Measurements from ENCODE around the gene MED22. TPM values are rescaled to one million over a fixed set of nuclear protein-coding genes. Genes with fewer than 3 reads are reported as not detected.
A peak's percentile ranks its signal among the peaks of the same experiment; 100 is the strongest.

Gene MED22
- total RNA-seq, 1 donor from 2014 or later: 31.7 TPM

- H3K27me3 ChIP-seq: no peaks in the 10 kb centered on the region
- Mint-ChIP-seq H3K4me3 (peak overlapping the region; percentile 18), H3K9me3 (peaks cover 4% of the 10 kb centered on the region), H3K36me3 (peaks cover 33% of the 10 kb centered on the region), H3K27ac (no peak overlapping the region), H3K27me3 (ENCODE audit: insufficient read depth, low read depth) (peaks cover 15% of the 10 kb centered on the region), H3K4me1 (peaks cover 12% of the 10 kb centered on the region)
- peaks cover 20% of the 10 kb centered on the region for H3F3A ChIP-seq (ENCODE audit: low read depth)
- H3K9ac ChIP-seq: no peak overlapping the region
- no peaks in the 10 kb centered on the region for H3K36me3 ChIP-seq
- H3K4me3 ChIP-seq: no peak overlapping the region
- peaks cover 10% of the 10 kb centered on the region for H3K4me1 ChIP-seq
- no peak overlapping the region for H3K4me2 ChIP-seq
- no peak for TF ChIP-seq EZH2 (IDR thresholded peaks at IDR 0.05)
- no peak for TF ChIP-seq EZH2phosphoT487 (IDR thresholded peaks at IDR 0.05)
- no peak for TF ChIP-seq CTCF (IDR thresholded peaks at IDR 0.05)
- peaks cover 21% of the 10 kb centered on the region for H3K79me2 ChIP-seq (ENCODE audit: low read depth)
- no peaks in the 10 kb centered on the region for H3K9me3 ChIP-seq (ENCODE audit: low read depth)
- no peak overlapping the region for H3K27ac ChIP-seq
- no peak for DNase-seq (ENCODE audit: low spot score)
- no peak overlapping the region for H2AFZ ChIP-seq (replicated peaks)
- H4K20me1 ChIP-seq (ENCODE audit: low read depth): peaks cover 26% of the 10 kb centered on the region
Measured at GRCh38 chr9:133332381-133332730, 15.6 kb downstream of the MED22 start.

- Histone ChIP-seq H3K9ac (no peak overlapping the region), H3K79me2 (ENCODE audit: low read depth) (peaks cover 21% of the 10 kb centered on the region), H3F3A (ENCODE audit: low read depth) (peaks cover 17% of the 10 kb centered on the region), H3K36me3 (no peaks in the 10 kb centered on the region), H4K20me1 (ENCODE audit: low read depth) (peaks cover 26% of the 10 kb centered on the region), H3K27me3 (no peaks in the 10 kb centered on the region), H3K4me1 (peaks cover 10% of the 10 kb centered on the region), H3K9me3 (ENCODE audit: low read depth) (no peaks in the 10 kb centered on the region), H2AFZ (replicated peaks) (no peak overlapping the region), H3K4me3 (no peak overlapping the region), H3K4me2 (no peak overlapping the region), H3K27ac (no peak overlapping the region)
- Mint-ChIP-seq H3K9me3 (peaks cover 4% of the 10 kb centered on the region), H3K27me3 (ENCODE audit: insufficient read depth, low read depth) (peaks cover 15% of the 10 kb centered on the region), H3K36me3 (peaks cover 33% of the 10 kb centered on the region), H3K4me3 (peak overlapping the region; percentile 18), H3K4me1 (peaks cover 12% of the 10 kb centered on the region), H3K27ac (no peak overlapping the region)
- TF ChIP-seq EZH2 (IDR thresholded peaks at IDR 0.05) (no peak), EZH2phosphoT487 (IDR thresholded peaks at IDR 0.05) (no peak), CTCF (IDR thresholded peaks at IDR 0.05) (no peak)
- no peak for DNase-seq (ENCODE audit: low spot score)
Measured at GRCh38 chr9:133331641-133332380, 16.1 kb downstream of the MED22 start.

GRCh38 chr9:133331221-133331620 lies 16.7 kb downstream of the MED22 start:
- no peak overlapping the region for H3K4me2 ChIP-seq
- H3K27ac ChIP-seq: no peak overlapping the region
- TF ChIP-seq EZH2phosphoT487 (IDR thresholded peaks at IDR 0.05) (no peak), CTCF (IDR thresholded peaks at IDR 0.05) (no peak), EZH2 (IDR thresholded peaks at IDR 0.05) (no peak)
- no peaks in the 10 kb centered on the region for H3K36me3 ChIP-seq
- H3K36me3 Mint-ChIP-seq: peaks cover 33% of the 10 kb centered on the region
- no peaks in the 10 kb centered on the region for H3K9me3 ChIP-seq (ENCODE audit: low read depth)
- H3K9ac ChIP-seq: no peak overlapping the region
- peaks cover 8% of the 10 kb centered on the region for H3K4me1 Mint-ChIP-seq
- H3K27me3 Mint-ChIP-seq (ENCODE audit: insufficient read depth, low read depth): peaks cover 15% of the 10 kb centered on the region
- peaks cover 26% of the 10 kb centered on the region for H4K20me1 ChIP-seq (ENCODE audit: low read depth)
- H3K27ac Mint-ChIP-seq: no peak overlapping the region
- no peak for DNase-seq (ENCODE audit: low spot score)
- H3K27me3 ChIP-seq: no peaks in the 10 kb centered on the region
- H3K9me3 Mint-ChIP-seq: peaks cover 4% of the 10 kb centered on the region
- no peak overlapping the region for H3K4me3 Mint-ChIP-seq
- peaks cover 21% of the 10 kb centered on the region for H3K79me2 ChIP-seq (ENCODE audit: low read depth)
- H2AFZ ChIP-seq (replicated peaks): no peak overlapping the region
- no peak overlapping the region for H3K4me3 ChIP-seq
- H3F3A ChIP-seq (ENCODE audit: low read depth): peaks cover 13% of the 10 kb centered on the region
- peaks cover 5% of the 10 kb centered on the region for H3K4me1 ChIP-seq

All from neural progenitor cell (in vitro differentiated cells).